Glutamatergic neuron (in vitro differentiated cells): Measurements from ENCODE around the gene FDX1. TPM values are rescaled to one million over a fixed set of nuclear protein-coding genes. Genes with fewer than 3 reads are reported as not detected.

Source experiments
- DNase-seq: peaks from one replicate; pipeline ENCODE4 v3.0.0; 2022
- H3K27ac Mint-ChIP-seq: one replicate; pipeline ENCODE4 v1.8.0; 2020; ENCODE audit warnings: mild to moderate bottlenecking, mixed read lengths, inconsistent platforms; ENCODE audit not compliant: unreplicated experiment
- H3K27me3 Mint-ChIP-seq: one replicate; pipeline ENCODE4 v1.8.0; 2020; ENCODE audit warnings: mild to moderate bottlenecking, moderate library complexity, mixed read lengths, inconsistent platforms; ENCODE audit not compliant: unreplicated experiment
- H3K36me3 Mint-ChIP-seq: one replicate; pipeline ENCODE4 v1.8.0; 2020; ENCODE audit warnings: mild to moderate bottlenecking, mixed read lengths, inconsistent platforms; ENCODE audit not compliant: unreplicated experiment
- H3K4me1 Mint-ChIP-seq: one replicate; pipeline ENCODE4 v1.8.0; 2020; ENCODE audit warnings: mild to moderate bottlenecking, low read depth, mixed read lengths, inconsistent platforms; ENCODE audit not compliant: unreplicated experiment
- H3K4me3 Mint-ChIP-seq: one replicate; pipeline ENCODE4 v1.8.0; 2020; ENCODE audit warnings: mild to moderate bottlenecking, mixed read lengths, inconsistent platforms; ENCODE audit not compliant: unreplicated experiment
- H3K9me3 Mint-ChIP-seq: one replicate; pipeline ENCODE4 v1.8.0; 2020; ENCODE audit warnings: mild to moderate bottlenecking, moderate library complexity, mixed read lengths, inconsistent platforms; ENCODE audit not compliant: unreplicated experiment
- CTCF ChIP-seq: fragments of 200-600 bp; sonication (generic); IDR thresholded peaks from one replicate; pipeline ENCODE4 v1.5.0; 2021; ENCODE audit not compliant: partially characterized antibody, unreplicated experiment
- total RNA-seq: library from RNA; stranded (reverse); fragmentation: NEBNext Ultra II Directional; extraction: Animal tissue kit (Norgen Biotek cat#: 25700); gene quantifications from one replicate; pipeline ENCODE4 v1.2.1, GENCODE V29; 2021; ENCODE audit not compliant: unreplicated experiment

Gene FDX1
- total RNA-seq, 1 donor from 2014 or later = 5.4 TPM

- no peaks in the 10 kb centered on the region for H3K9me3 Mint-ChIP-seq
- DNase-seq = no peak
- TF ChIP-seq CTCF = no peak
- no peaks in the 10 kb centered on the region for H3K36me3 Mint-ChIP-seq
- H3K4me3 Mint-ChIP-seq = no peak overlapping the region
- no peak overlapping the region for H3K27ac Mint-ChIP-seq
- no peaks in the 10 kb centered on the region for H3K27me3 Mint-ChIP-seq
- peaks cover 5% of the 10 kb centered on the region for H3K4me1 Mint-ChIP-seq
These were observed 7.3 kb upstream of the FDX1 start for GRCh38 chr11:110422306-110422905.

GRCh38 chr11:110424775-110425444 lies 4.8 kb upstream of the FDX1 start:
- TF ChIP-seq CTCF = no peak
- Mint-ChIP-seq H3K4me3 (no peak overlapping the region), H3K27me3 (peaks cover 2% of the 10 kb centered on the region), H3K36me3 (no peaks in the 10 kb centered on the region), H3K27ac (no peak overlapping the region), H3K4me1 (peaks cover 5% of the 10 kb centered on the region), H3K9me3 (peaks cover 1% of the 10 kb centered on the region)
- DNase-seq = no peak

GRCh38 chr11:110425751-110426545 lies 3.8 kb upstream of the FDX1 start:
- H3K27me3 Mint-ChIP-seq = peaks cover 5% of the 10 kb centered on the region
- peaks cover 8% of the 10 kb centered on the region for H3K9me3 Mint-ChIP-seq
- peaks cover 5% of the 10 kb centered on the region for H3K4me1 Mint-ChIP-seq
- TF ChIP-seq CTCF = no peak
- H3K36me3 Mint-ChIP-seq = no peaks in the 10 kb centered on the region
- no peak for DNase-seq
- H3K27ac Mint-ChIP-seq = no peak overlapping the region
- H3K4me3 Mint-ChIP-seq = no peak overlapping the region

GRCh38 chr11:110428040-110428439 lies 1.7 kb upstream of the FDX1 start:
- H3K36me3 Mint-ChIP-seq = no peaks in the 10 kb centered on the region
- no peak for DNase-seq
- peaks cover 9% of the 10 kb centered on the region for H3K9me3 Mint-ChIP-seq
- TF ChIP-seq CTCF = no peak
- no peak overlapping the region for H3K4me3 Mint-ChIP-seq
- H3K4me1 Mint-ChIP-seq = peaks cover 14% of the 10 kb centered on the region
- H3K27ac Mint-ChIP-seq = no peak overlapping the region
- peaks cover 5% of the 10 kb centered on the region for H3K27me3 Mint-ChIP-seq
